Neutrophil (primary cell): ENCODE measurements around the gene INSM1.

Source experiments
- H3K27ac ChIP-seq: fragments of 200-600 bp; sonication (generic); 2 replicates; pipeline ENCODE4 v1.5.1; 2016; ENCODE audit warnings: mild to moderate bottlenecking, moderate library complexity
- H3K27me3 ChIP-seq: fragments of 200-600 bp; sonication (generic); 2 replicates; pipeline ENCODE4 v1.6.0; 2016; ENCODE audit warnings: mild to moderate bottlenecking
- H3K36me3 ChIP-seq: fragments of 200-600 bp; sonication (generic); 2 replicates; pipeline ENCODE4 v1.5.1; 2017
- H3K4me1 ChIP-seq, 2 experiments: fragments of 200-600 bp in 1 of 2; sonication (generic) in 1 of 2; 1 replicate in 1 of 2; 2 replicates in 1 of 2; pipeline versions ENCODE4 v1.5.1 to v1.6.1; 2013 to 2016; ENCODE audit warnings: low read depth in 1 of 2, low read length in 1 of 2, mild to moderate bottlenecking in 1 of 2, moderate library complexity in 1 of 2; ENCODE audit not compliant: control insufficient read depth in 1 of 2, insufficient read depth in 1 of 2
- H3K4me3 ChIP-seq, 2 experiments: fragments of 200-600 bp in 1 of 2; sonication (generic) in 1 of 2; 1 replicate in 1 of 2; 2 replicates in 1 of 2; pipeline ENCODE4 v1.5.1; 2013 to 2016; ENCODE audit warnings: low read depth in 1 of 2, low read length in 1 of 2, mild to moderate bottlenecking in 1 of 2, moderate library complexity in 1 of 2
- H3K9me3 ChIP-seq: fragments of 200-600 bp; sonication (generic); 2 replicates; pipeline ENCODE4 v1.5.1; 2016
- TF ChIP-seq, protein P1 (sequence below): fragments of 200-600 bp; sonication (generic); IDR thresholded peaks from 2 replicates; pipeline ENCODE4 v1.5.1; 2016; ENCODE audit warnings: antibody characterized with exemption

Gene INSM1, protein sequence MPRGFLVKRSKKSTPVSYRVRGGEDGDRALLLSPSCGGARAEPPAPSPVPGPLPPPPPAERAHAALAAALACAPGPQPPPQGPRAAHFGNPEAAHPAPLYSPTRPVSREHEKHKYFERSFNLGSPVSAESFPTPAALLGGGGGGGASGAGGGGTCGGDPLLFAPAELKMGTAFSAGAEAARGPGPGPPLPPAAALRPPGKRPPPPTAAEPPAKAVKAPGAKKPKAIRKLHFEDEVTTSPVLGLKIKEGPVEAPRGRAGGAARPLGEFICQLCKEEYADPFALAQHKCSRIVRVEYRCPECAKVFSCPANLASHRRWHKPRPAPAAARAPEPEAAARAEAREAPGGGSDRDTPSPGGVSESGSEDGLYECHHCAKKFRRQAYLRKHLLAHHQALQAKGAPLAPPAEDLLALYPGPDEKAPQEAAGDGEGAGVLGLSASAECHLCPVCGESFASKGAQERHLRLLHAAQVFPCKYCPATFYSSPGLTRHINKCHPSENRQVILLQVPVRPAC

DNA sequence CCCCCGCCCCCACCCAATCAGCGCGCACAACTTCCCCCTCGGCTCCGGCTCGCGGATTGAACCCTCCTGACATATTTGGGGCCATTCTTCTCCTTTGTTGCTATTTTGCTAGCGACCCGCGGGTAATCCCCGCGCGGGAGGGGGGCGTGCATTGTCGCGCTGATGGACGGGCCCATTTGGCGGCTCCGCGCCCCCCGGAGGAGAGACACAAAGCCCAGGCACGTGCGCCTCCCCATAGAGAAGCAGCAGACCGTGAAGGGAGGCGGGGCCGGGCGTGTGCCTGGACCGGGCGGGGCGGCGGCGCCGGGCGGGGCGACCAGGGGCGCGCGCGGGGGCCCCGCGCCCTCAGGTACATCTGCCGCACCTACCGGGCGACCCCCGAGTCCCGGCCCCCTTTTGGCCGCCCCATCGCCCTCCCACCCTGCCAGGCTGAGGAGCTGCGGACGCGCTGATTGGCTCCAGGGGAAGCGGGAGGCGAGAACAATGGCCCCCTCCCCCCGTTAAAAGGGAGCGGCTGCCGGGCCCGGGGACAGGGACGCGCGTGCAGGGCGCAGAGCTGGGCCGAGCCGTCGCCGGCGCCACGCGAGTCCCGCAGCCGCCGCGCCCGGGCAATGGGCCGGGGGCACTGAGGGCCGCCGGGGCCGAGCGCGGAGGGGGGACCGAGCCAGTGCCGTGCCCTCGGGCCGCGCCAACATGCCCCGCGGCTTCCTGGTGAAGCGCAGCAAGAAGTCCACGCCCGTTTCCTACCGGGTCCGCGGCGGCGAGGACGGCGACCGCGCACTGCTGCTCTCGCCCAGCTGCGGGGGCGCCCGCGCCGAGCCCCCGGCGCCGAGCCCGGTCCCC lies at the start of gene INSM1:
INSM1 (plus strand) TSS at position 530 of the 843 bp plus-strand sequence; CDS start at position 694, 164 bp downstream.
- no peaks in the 10 kb centered on the region for H3K36me3 ChIP-seq
- H3K4me1 ChIP-seq = peaks cover 4 to 18% of the 10 kb centered on the region in 2 experiments
- H3K27me3 ChIP-seq = peaks cover 100% of the 10 kb centered on the region
- H3K9me3 ChIP-seq = no peaks in the 10 kb centered on the region
- TF ChIP-seq, protein P1, sequence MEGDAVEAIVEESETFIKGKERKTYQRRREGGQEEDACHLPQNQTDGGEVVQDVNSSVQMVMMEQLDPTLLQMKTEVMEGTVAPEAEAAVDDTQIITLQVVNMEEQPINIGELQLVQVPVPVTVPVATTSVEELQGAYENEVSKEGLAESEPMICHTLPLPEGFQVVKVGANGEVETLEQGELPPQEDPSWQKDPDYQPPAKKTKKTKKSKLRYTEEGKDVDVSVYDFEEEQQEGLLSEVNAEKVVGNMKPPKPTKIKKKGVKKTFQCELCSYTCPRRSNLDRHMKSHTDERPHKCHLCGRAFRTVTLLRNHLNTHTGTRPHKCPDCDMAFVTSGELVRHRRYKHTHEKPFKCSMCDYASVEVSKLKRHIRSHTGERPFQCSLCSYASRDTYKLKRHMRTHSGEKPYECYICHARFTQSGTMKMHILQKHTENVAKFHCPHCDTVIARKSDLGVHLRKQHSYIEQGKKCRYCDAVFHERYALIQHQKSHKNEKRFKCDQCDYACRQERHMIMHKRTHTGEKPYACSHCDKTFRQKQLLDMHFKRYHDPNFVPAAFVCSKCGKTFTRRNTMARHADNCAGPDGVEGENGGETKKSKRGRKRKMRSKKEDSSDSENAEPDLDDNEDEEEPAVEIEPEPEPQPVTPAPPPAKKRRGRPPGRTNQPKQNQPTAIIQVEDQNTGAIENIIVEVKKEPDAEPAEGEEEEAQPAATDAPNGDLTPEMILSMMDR = no peak
- no peak within 1 kb of the TSS for H3K27ac ChIP-seq
- peak within 1 kb of the TSS in 1 of 2 experiments; percentile 45 for H3K4me3 ChIP-seq

DNA sequence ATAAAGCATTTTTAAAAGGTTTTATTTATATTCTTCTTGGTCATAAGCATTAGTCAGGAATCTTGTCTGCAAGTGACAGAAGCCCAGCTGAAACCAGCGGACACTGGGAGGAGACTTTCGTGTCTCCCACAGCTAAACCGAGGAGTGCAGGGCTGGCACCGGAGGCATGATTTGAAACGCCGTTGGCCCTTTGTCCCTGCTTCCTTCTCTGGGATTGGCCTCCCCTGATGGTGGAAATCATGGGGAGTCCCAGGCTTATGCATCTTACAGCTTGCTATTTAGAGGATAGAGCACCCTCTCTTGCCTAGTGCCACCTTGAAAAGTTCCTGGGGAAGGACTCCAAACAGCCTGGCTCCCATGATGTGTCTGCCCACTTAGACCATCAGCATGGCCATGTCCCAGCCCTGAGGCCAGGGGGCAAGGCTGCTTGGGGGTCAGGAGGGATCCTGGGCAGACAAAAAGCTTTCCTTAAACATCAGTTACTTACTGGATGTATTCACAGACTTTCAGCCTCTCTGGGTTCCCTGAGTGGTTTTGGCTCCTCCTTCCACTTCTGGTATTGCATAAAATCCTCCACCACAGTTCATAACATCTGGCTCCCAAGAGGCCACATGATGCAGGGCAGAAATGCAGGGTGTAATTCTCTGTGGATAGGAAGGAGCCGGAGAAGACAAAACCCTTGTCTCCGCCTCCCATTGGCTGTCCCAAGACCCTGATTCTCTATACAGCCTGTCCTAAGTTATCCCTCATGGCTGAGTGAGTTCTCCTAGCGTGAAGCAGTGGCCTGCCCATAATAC lies 49.3 kb upstream of the INSM1 start:
- Histone ChIP-seq H3K4me3 (no peak overlapping the region), H3K9me3 (no peaks in the 10 kb centered on the region), H3K27me3 (no peaks in the 10 kb centered on the region), H3K27ac (no peak overlapping the region), H3K4me1 (peaks cover 4 to 8% of the 10 kb centered on the region in 2 experiments), H3K36me3 (no peaks in the 10 kb centered on the region)
- TF ChIP-seq, protein P1 = no peak

DNA sequence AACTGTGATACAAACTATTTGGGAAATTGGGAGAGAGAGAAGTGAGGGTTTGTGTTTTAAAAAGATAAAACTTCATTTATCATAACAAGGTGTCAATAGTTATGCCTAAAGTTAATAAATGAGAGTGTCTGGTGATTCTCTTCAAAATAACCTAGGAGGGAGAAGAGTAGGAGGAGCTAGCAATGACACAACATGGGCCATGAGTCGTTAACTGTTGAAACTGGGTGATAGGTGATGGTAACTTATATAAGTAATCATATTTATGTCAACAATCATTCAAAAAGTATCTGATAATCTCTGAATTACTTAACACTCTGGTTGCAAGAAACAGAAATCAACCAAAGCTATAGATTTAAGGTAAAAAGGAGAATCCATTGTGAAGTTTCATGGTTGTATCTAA lies 46.8 kb upstream of the INSM1 start:
- peaks cover 4 to 8% of the 10 kb centered on the region in 2 experiments for H3K4me1 ChIP-seq

DNA sequence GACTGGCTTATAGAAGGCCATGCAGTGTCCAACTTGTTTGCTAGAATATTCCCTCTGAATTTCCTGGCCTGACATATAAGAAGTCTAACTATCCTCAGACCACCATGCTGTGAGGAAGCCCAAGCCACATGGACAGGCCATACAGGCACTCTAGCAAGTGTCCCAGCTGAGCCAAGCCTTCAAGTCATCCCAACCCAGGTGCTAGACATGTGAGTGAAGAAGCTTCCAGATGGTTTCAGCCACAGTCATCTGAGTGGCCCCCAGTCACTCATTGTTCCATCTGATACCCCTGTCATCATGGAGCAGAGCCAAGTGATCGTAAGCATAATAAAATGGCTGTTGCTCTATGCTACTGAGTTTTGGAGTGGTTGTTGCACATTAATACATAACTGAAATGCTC lies 46.0 kb upstream of the INSM1 start:
- no peak overlapping the region for H3K27ac ChIP-seq
- H3K4me1 ChIP-seq = peaks cover 4 to 8% of the 10 kb centered on the region in 2 experiments
- no peak overlapping the region for H3K4me3 ChIP-seq
- no peaks in the 10 kb centered on the region for H3K27me3 ChIP-seq
- TF ChIP-seq, protein P1 = no peak
- H3K36me3 ChIP-seq = no peaks in the 10 kb centered on the region
- H3K9me3 ChIP-seq = no peaks in the 10 kb centered on the region

More for the DNA sequence above, 46.8 kb upstream of the INSM1 start:
- H3K36me3 ChIP-seq = no peaks in the 10 kb centered on the region
- H3K9me3 ChIP-seq = no peaks in the 10 kb centered on the region
- H3K27ac ChIP-seq = no peak overlapping the region
- TF ChIP-seq, protein P1 = no peak
- H3K27me3 ChIP-seq = no peaks in the 10 kb centered on the region
- H3K4me3 ChIP-seq = no peak overlapping the region

DNA sequence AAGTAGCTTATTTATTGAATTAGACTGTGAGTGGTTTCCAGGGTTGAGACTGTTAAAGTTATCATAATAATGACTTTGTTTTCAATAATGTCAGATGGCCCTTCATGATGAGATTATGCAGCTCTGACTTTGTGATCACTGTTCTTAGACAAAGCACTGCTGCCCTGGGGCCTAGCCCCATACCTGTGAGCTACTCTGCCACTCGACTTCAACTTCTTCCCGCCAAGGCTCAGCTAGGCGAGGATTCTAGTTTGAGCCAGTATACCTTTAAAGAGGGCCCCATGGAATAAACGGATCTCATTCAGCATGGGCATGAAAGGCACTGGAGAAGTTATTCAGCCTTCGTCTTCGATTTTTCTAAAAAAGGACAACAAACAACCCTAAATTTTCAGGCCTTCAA lies 45.0 kb upstream of the INSM1 start:
- H3K4me1 ChIP-seq = peaks cover 4 to 8% of the 10 kb centered on the region in 2 experiments
- H3K4me3 ChIP-seq = no peak overlapping the region
- no peak overlapping the region for H3K27ac ChIP-seq
- no peaks in the 10 kb centered on the region for H3K36me3 ChIP-seq
- TF ChIP-seq, protein P1 = no peak
- no peaks in the 10 kb centered on the region for H3K27me3 ChIP-seq
- H3K9me3 ChIP-seq = no peaks in the 10 kb centered on the region
